Esophagus muscularis mucosa (tissue), 4 donors: ENCODE results near the gene CFL1. TPM values are rescaled to one million over a fixed set of nuclear protein-coding genes. Genes with fewer than 3 reads are reported as not detected.
"Not testable (repeated sequence)": the region's sequence is repeated elsewhere in the genome, so short reads cannot be mapped to it uniquely, and the experiment has no call there.

Experiments used
- DNase-seq: peaks from one replicate; pipeline ENCODE4 v3.0.0-alpha.2; 2017; ENCODE audit errors: extremely low spot score
- H3K27ac ChIP-seq, 4 donors: fragments of 200-600 bp; sonication (generic); replicated peaks in 1 of 4; 1 replicate in 3 of 4; 2 replicates in 1 of 4; pipeline ENCODE4 v1.5.1; 2016 to 2019; ENCODE audit warnings: mild to moderate bottlenecking in 1 of 4
- H3K27me3 ChIP-seq, 4 donors: fragments of 200-600 bp; sonication (generic); one replicate each; pipeline versions ENCODE4 v1.5.1 to v1.6.0; 2016 to 2019
- H3K36me3 ChIP-seq, 4 donors: fragments of 200-600 bp; sonication (generic); one replicate each; pipeline ENCODE4 v1.5.1; 2016 to 2019
- H3K4me1 ChIP-seq, 4 donors: fragments of 200-600 bp; sonication (generic); one replicate each; pipeline ENCODE4 v1.5.1; 2016 to 2019
- H3K4me3 ChIP-seq, 4 donors: fragments of 200-600 bp; sonication (generic); 1 replicate in 2 of 4; 2 replicates in 2 of 4; pipeline ENCODE4 v1.5.1; 2016 to 2019; ENCODE audit warnings: mild to moderate bottlenecking in 4 of 4, moderate library complexity in 1 of 4
- H3K9me3 ChIP-seq, 4 donors: fragments of 200-600 bp; sonication (generic); 1 replicate in 3 of 4; 2 replicates in 1 of 4; pipeline ENCODE4 v1.5.1; 2016 to 2019
- CTCF ChIP-seq, 3 experiments: fragments of 200-600 bp in 2 of 3; fragments of 450-650 bp in 1 of 3; sonication (generic) in 2 of 3; IDR thresholded peaks; one replicate each; pipeline ENCODE4 v1.5.1; 2017 to 2019; ENCODE audit warnings: antibody characterized with exemption in 3 of 3, mild to moderate bottlenecking in 2 of 3, moderate library complexity in 1 of 3
- EP300 ChIP-seq: sonication (generic); formaldehyde crosslinking; IDR thresholded peaks from one replicate; pipeline ENCODE4 v1.6.1; 2017; ENCODE audit warnings: antibody characterized with exemption
- POLR2A ChIP-seq: fragments of 450-650 bp; IDR thresholded peaks from one replicate; pipeline ENCODE4 v1.6.1; 2017; ENCODE audit warnings: antibody characterized with exemption, moderate library complexity, mild to moderate bottlenecking, low read depth
- POLR2AphosphoS5 ChIP-seq, 2 donors: sonication (generic); formaldehyde crosslinking; IDR thresholded peaks; one replicate each; pipeline ENCODE4 v1.6.1; 2017; ENCODE audit warnings: antibody characterized with exemption in 2 of 2
- WGBS: methylation state at CpG from one replicate; pipeline ENCODE4 v1.1.5; 2018; 5-methylcytosine and 5-hydroxymethylcytosine counted together
- intact Hi-C: fragments of 100-400 bp; cut with DNase I; formaldehyde crosslinking; loops from one replicate; pipeline ENCODE4 v1.15.1; 2023
- total RNA-seq, 4 donors: library from RNA; depleted of rRNA; stranded (reverse); fragments of >200 nt; gene quantifications; one replicate each; pipeline versions ENCODE4 v1.1.0 to v1.2.1, GENCODE V29; 2016

CFL1 gene
- total RNA-seq, 4 donors from 2014 or later, result 610 to 793 (median 738) TPM

DNA sequence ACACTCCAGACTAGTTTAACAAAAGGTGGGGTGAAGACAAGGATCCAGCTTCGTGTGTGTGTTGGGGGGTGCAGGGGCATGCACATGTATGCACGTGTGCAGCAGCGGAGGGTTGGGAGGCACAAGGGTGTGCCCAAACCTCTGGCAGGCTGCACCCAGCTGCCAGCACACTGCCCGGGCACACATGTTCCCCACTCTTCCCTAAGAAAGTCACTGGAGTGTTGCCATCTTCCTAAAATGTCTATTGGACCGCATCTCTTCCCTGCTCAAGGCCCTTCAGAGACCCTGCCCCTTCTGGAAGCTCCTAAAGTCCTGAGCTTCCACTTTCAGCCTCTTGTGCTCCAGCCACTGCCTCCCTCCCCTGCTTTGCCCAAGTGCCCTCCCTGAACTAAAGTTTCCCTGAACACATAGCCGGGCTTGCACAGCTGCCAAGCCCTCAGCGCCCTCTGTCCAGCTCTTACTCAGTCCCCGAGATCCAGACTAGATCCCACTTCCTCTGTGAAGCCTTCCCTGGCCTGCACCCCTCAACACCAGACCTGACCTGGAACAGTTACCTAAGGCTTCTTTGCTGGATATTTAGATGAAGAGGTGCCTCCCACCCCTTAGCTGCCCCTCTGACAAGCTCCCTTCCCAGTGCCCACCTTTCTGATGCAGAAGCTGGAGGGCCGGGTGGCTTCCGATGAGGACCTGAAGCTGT is 6.0 kb downstream of the CFL1 start:
- TF ChIP-seq POLR2AphosphoS5 (IDR thresholded peaks at IDR 0.05) (no peak), POLR2A (no peak), EP300 (no peak)
- no peak for DNase-seq
- Histone ChIP-seq H3K36me3 (peaks cover 22 to 65% (median 60%) of the 10 kb centered on the region in 4 donors), H3K9me3 (peaks cover 0 to 9% (median 3%) of the 10 kb centered on the region in 4 donors), H3K27ac (no peak overlapping the region), H3K27me3 (no peaks in the 10 kb centered on the region), H3K4me3 (no peak overlapping the region), H3K4me1 (peaks cover 21 to 49% (median 38%) of the 10 kb centered on the region in 4 donors)
- 79% methylated on average over 8 of the region's 10 CpGs for WGBS
- intact Hi-C loops, result no loop called here

DNA sequence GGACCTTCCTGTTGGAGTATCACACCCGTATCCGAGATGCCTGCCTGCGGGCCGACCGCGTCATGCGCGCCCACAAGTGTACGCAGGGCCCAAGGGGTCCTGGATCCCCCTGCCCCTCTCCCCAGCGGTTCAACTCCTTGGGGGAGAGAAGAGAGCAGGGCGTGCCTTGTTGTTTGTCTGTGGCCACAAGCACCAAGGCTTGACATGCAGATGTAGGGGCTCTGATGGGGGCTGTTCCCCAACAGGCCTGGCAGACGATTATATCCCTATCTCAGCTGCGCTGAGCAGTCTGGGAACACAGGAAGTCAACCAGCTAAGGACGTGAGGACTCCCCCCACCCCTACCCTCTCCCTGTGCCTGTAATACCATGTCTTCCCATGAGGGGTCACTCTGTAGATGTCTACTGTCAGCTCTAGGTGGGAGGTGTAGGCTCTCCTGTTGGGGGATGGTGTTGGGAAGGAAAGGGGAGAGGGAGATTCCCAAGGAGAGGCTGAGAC is 6.8 kb downstream of the CFL1 start:
- Histone ChIP-seq H3K27ac (no peak overlapping the region), H3K36me3 (peaks cover 22 to 59% (median 58%) of the 10 kb centered on the region in 4 donors), H3K4me3 (no peak overlapping the region), H3K4me1 (peaks cover 13 to 42% (median 31%) of the 10 kb centered on the region in 4 donors), H3K27me3 (no peaks in the 10 kb centered on the region), H3K9me3 (peaks cover 0 to 9% (median 3%) of the 10 kb centered on the region in 4 donors)
- intact Hi-C loops, result no loop called here
- WGBS, result 91% methylated on average over 13 of the region's 14 CpGs
- no peak for DNase-seq
- TF ChIP-seq POLR2A, result no peak
- TF ChIP-seq POLR2AphosphoS5 (IDR thresholded peaks at IDR 0.05), result peak in 1 of 2 donors; percentile 20
- no peak for TF ChIP-seq EP300
- peak in 1 of 3 experiments; percentile 43 for TF ChIP-seq CTCF (IDR thresholded peaks at IDR 0.05)

- peaks cover 17 to 52% (median 51%) of the 10 kb centered on the region in 4 donors for H3K36me3 ChIP-seq
- H3K27me3 ChIP-seq, result no peaks in the 10 kb centered on the region
- peaks cover 0 to 9% (median 3%) of the 10 kb centered on the region in 4 donors for H3K9me3 ChIP-seq
- intact Hi-C loops, result no loop called here
- TF ChIP-seq CTCF (IDR thresholded peaks at IDR 0.05) (no peak), EP300 (no peak), POLR2AphosphoS5 (IDR thresholded peaks at IDR 0.05) (no peak), POLR2A (no peak)
- no peak for DNase-seq
- H3K4me3 ChIP-seq, result no peak overlapping the region
- 74% methylated on average over 18 of the region's 20 CpGs for WGBS
- no peak overlapping the region for H3K27ac ChIP-seq
- peaks cover 6 to 35% (median 24%) of the 10 kb centered on the region in 4 donors for H3K4me1 ChIP-seq
Observed at GRCh38 chr11:65850217-65851082, 7.5 kb downstream of the CFL1 start.

GRCh38 chr11:65849771-65850216 is 8.2 kb downstream of the CFL1 start:
- H3K27ac ChIP-seq, result no peak overlapping the region
- peaks cover 0 to 9% (median 3%) of the 10 kb centered on the region in 4 donors for H3K9me3 ChIP-seq
- peaks cover 2 to 28% (median 18%) of the 10 kb centered on the region in 4 donors for H3K4me1 ChIP-seq
- intact Hi-C loops, result no loop called here
- TF ChIP-seq CTCF (IDR thresholded peaks at IDR 0.05) (no peak), EP300 (no peak), POLR2AphosphoS5 (IDR thresholded peaks at IDR 0.05) (no peak), POLR2A (no peak)
- no peaks in the 10 kb centered on the region for H3K27me3 ChIP-seq
- no peak for DNase-seq
- WGBS, result 53% methylated on average over 16 of the region's 16 CpGs
- H3K36me3 ChIP-seq, result peaks cover 10 to 46% (median 45%) of the 10 kb centered on the region in 4 donors
- no peak overlapping the region for H3K4me3 ChIP-seq

GRCh38 chr11:65849366-65849765 is 8.6 kb downstream of the CFL1 start:
- Histone ChIP-seq H3K4me1 (peaks cover 2 to 24% (median 14%) of the 10 kb centered on the region in 4 donors), H3K9me3 (peaks cover 0 to 9% (median 3%) of the 10 kb centered on the region in 4 donors), H3K27me3 (no peaks in the 10 kb centered on the region), H3K36me3 (peaks cover 6 to 42% (median 40%) of the 10 kb centered on the region in 4 donors), H3K4me3 (no peak overlapping the region), H3K27ac (no peak overlapping the region)
- no peak for DNase-seq
- TF ChIP-seq POLR2AphosphoS5 (IDR thresholded peaks at IDR 0.05), result no peak
- 81% methylated on average over 4 of the region's 8 CpGs for WGBS
- intact Hi-C loops, result no loop called here

GRCh38 chr11:65848693-65849092 is 9.3 kb downstream of the CFL1 start:
- Histone ChIP-seq H3K36me3 (peaks cover 0 to 35% (median 34%) of the 10 kb centered on the region in 4 donors), H3K4me1 (peaks cover 0 to 17% (median 7%) of the 10 kb centered on the region in 4 donors)
- H3K4me3 ChIP-seq, H3K27me3 ChIP-seq, DNase-seq, H3K9me3 ChIP-seq, H3K27ac ChIP-seq, intact Hi-C loops: not testable (repeated sequence)
- WGBS, result 60% methylated on average over 7 of the region's 7 CpGs
